Measurements from ENCODE around the gene RMND5B.
"Not testable (repeated sequence)": the region's sequence is repeated elsewhere in the genome, so short reads cannot be mapped to it uniquely, and the experiment has no call there.

Gene RMND5B

GRCh38 chr5:178130576-178131445 lies at the start of gene RMND5B:
Gene RMND5B (plus strand): TSS chr5:178131014. CDS start chr5:178138120, 7,106 bp downstream.
- DNase-seq: peak; percentile 79

- DNase-seq: no peak
These were observed 49.1 kb upstream of the RMND5B start for GRCh38 chr5:178081571-178082243.

- no peak for DNase-seq
These were observed 46.9 kb upstream of the RMND5B start for GRCh38 chr5:178083922-178084321.

GRCh38 chr5:178085316-178085715 lies 45.5 kb upstream of the RMND5B start:
- no peak for DNase-seq

GRCh38 chr5:178086266-178086665 lies 44.5 kb upstream of the RMND5B start:
- DNase-seq: no peak

GRCh38 chr5:178087199-178087598 lies 43.6 kb upstream of the RMND5B start:
- not testable (repeated sequence) for DNase-seq

GRCh38 chr5:178090856-178091255 lies 40.0 kb upstream of the RMND5B start:
- no peak for DNase-seq

- no peak for DNase-seq
These were observed 37.7 kb upstream of the RMND5B start for GRCh38 chr5:178093134-178093533.

GRCh38 chr5:178094345-178094744 lies 36.5 kb upstream of the RMND5B start:
- no peak for DNase-seq

GRCh38 chr5:178098685-178099084 lies 32.1 kb upstream of the RMND5B start:
- DNase-seq: no peak

GRCh38 chr5:178103612-178104011 lies 27.2 kb upstream of the RMND5B start:
- no peak for DNase-seq

- no peak for DNase-seq
These were observed 26.3 kb upstream of the RMND5B start for GRCh38 chr5:178104492-178104891.

GRCh38 chr5:178106086-178106485 lies 24.7 kb upstream of the RMND5B start:
- DNase-seq: no peak

- no peak for DNase-seq
These were observed 24.1 kb upstream of the RMND5B start for GRCh38 chr5:178106556-178107239.

- DNase-seq: no peak
These were observed 23.0 kb upstream of the RMND5B start for GRCh38 chr5:178107756-178108310.

- no peak for DNase-seq
These were observed 22.4 kb upstream of the RMND5B start for GRCh38 chr5:178108446-178108845.

GRCh38 chr5:178108966-178109365 lies 21.8 kb upstream of the RMND5B start:
- no peak for DNase-seq

GRCh38 chr5:178110511-178110910 lies 20.3 kb upstream of the RMND5B start:
- DNase-seq: no peak

GRCh38 chr5:178111925-178112324 lies 18.9 kb upstream of the RMND5B start:
- DNase-seq: no peak

GRCh38 chr5:178112545-178112944 lies 18.3 kb upstream of the RMND5B start:
- no peak for DNase-seq

GRCh38 chr5:178113141-178113787 lies 17.6 kb upstream of the RMND5B start, which contains the start of gene N4BP3:
Gene N4BP3 (plus strand): TSS chr5:178113532. CDS start chr5:178119584, 6,052 bp downstream.
- peak; percentile 80 for DNase-seq

- DNase-seq: no peak
These were observed 16.9 kb upstream of the RMND5B start for GRCh38 chr5:178113841-178114324.

Data from activated CD4-positive, alpha-beta T cell treated with anti-CD3 and anti-CD28 coated beads, Interleukin-2, amount 50 U/mL, for 1 hour (primary cell).